ENCODE results near the gene SERPINA9.

Gene SERPINA9

GRCh38 chr14:94481468-94482131 lies 5.6 kb upstream of the SERPINA9 start:
- peak; percentile 95 for FAIRE-seq
- no peak for TF ChIP-seq POLR2A (IDR thresholded peaks at IDR 0.05; ENCODE audit: low read depth, low read length)
- DNase-seq (ENCODE audit: insufficient read length, low spot score), result peak; percentile 38

DNA sequence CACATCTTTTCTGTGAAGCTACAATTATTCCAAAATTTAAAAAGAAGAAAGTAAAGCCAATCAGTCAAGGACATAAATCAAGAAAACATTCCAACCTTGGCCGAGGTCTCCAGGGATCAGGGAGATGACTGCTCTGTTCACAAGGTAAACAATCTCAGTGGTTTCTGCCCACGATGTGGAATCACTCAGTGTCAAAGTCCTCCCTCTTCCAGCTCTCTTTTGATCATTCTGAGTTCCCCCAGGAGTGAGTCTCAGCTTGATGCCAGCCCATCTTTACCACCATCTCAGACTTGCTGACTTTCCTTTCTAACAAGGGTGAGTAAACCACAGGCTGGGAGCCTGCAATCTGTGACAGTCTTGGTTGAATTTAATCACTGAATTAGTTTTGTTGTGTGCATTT lies 4.8 kb upstream of the SERPINA9 start:
- DNase-seq (ENCODE audit: insufficient read length, low spot score) (no peak), FAIRE-seq (no peak)
- TF ChIP-seq POLR2A (IDR thresholded peaks at IDR 0.05; ENCODE audit: low read depth, low read length), result no peak

- DNase-seq (ENCODE audit: insufficient read length, low spot score) (no peak), FAIRE-seq (no peak)
- no peak for TF ChIP-seq POLR2A (IDR thresholded peaks at IDR 0.05; ENCODE audit: low read depth, low read length)
Observed at GRCh38 chr14:94478420-94478819, 2.4 kb upstream of the SERPINA9 start.

GRCh38 chr14:94474581-94475031 lies 1.4 kb downstream of the SERPINA9 start:
- no peak for TF ChIP-seq POLR2A (IDR thresholded peaks at IDR 0.05; ENCODE audit: low read depth, low read length)
- FAIRE-seq (peak; percentile 75), DNase-seq (ENCODE audit: insufficient read length, low spot score) (peak; percentile 58)

DNA sequence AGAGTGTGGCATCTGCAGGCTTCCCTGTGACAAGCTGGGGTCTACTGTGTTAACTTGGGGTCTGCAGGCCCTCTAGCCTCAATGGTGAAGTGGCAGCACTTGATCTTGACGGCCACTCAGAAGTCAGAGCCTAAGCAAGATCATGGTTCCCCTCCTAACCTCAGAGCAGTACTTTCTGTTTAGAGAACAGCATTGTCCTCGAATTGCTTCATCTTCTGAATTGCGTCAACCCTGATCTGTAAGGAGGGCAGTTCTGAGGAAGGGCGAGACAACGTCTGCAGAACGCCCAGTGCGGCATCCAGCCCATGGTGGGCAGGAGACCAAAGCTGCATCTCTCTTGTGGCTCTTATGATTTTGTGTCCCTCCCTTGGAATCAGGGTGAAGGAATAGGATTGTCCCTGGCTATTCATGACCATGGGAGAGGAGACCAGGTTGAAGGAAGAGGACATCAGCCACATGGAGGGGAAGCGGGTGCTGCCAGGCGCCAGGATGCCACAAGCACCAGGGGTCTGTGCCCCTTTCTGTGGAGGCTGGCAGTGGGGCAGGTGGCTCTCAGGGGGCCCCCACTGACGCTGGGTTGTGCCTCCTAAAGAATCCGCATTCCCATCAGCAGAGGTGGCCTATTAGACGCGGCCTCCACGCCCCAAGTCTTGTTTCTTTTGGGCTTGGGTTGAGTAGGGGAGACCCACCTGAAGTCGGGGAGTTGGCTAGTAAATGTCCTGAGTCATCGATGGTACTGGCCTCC lies 2.2 kb downstream of the SERPINA9 start:
- DNase-seq (ENCODE audit: insufficient read length, low spot score) (no peak), FAIRE-seq (no peak)
- TF ChIP-seq POLR2A (IDR thresholded peaks at IDR 0.05; ENCODE audit: low read depth, low read length), result no peak

DNA sequence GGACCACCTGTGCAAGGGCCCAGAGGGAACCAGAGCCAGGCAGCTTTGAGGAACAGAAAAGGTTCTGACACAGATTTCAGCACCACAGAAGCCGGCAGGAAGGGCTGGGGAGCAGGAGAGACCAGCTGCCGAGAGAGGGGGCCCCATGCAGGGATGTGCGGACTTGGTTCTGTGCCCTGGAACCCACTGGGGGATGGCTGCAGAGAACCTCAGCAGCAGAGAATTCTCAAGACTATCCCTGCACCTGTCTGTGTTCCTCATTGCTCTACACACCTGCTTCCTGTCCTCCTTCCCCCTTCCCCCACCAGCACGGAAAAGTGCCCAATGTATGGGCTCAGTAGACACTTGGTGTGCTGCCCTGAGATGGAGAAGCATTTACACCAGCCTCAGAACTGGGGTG lies 3.2 kb downstream of the SERPINA9 start:
- no peak for TF ChIP-seq POLR2A (IDR thresholded peaks at IDR 0.05; ENCODE audit: low read depth, low read length)
- FAIRE-seq, result no peak
- no peak for DNase-seq (ENCODE audit: insufficient read length, low spot score)

GRCh38 chr14:94471045-94471444 lies 5.0 kb downstream of the SERPINA9 start:
- FAIRE-seq (no peak), DNase-seq (ENCODE audit: insufficient read length, low spot score) (no peak)
- TF ChIP-seq POLR2A (IDR thresholded peaks at IDR 0.05; ENCODE audit: low read depth, low read length), result no peak

DNA sequence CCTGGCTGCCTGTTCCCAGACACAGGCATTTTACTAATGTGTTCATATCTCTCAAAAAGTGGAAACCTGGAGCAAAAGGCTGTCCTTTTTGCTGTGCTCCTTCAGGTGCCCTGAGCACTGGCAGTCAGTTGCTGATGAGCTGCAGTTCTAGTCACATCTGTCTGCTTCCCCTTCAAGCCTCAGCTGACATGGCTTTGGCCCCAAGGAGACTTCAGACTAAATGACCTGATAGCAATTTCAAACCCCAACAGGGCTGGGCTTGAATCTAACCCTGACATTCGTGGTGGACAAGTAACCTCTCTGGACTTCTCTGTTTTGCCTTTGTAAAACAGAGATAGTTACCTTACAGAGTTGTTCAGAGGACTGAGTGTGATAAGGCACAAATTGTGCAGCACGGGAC lies 5.7 kb downstream of the SERPINA9 start:
- FAIRE-seq, result no peak
- no peak for TF ChIP-seq POLR2A (IDR thresholded peaks at IDR 0.05; ENCODE audit: low read depth, low read length)
- no peak for DNase-seq (ENCODE audit: insufficient read length, low spot score)

DNA sequence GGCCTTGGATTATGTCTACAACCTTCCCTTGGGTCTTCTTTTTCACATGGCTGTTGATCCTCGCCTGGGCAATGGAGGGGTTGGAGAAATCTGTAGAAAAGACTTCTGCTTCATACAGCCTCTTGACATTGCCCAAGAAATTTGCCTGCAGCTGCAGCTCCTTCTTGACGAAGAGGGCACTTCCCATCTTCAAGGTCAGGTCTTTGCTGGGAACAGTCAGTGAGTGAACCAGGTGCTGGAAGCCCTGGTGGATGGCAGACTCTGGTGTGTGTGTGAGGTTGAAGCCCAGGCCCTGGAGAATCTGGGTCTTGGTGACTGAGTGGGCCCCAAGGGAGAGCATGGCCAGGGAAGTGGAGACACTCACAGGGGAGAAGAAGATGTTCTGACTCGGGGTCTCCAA lies 6.7 kb downstream of the SERPINA9 start:
- DNase-seq (ENCODE audit: insufficient read length, low spot score) (no peak), FAIRE-seq (no peak)
- TF ChIP-seq POLR2A (IDR thresholded peaks at IDR 0.05; ENCODE audit: low read depth, low read length), result no peak

GRCh38 chr14:94467728-94468520 lies 8.1 kb downstream of the SERPINA9 start:
- no peak for TF ChIP-seq POLR2A (IDR thresholded peaks at IDR 0.05; ENCODE audit: low read depth, low read length)
- DNase-seq (ENCODE audit: insufficient read length, low spot score) (no peak), FAIRE-seq (no peak)

DNA sequence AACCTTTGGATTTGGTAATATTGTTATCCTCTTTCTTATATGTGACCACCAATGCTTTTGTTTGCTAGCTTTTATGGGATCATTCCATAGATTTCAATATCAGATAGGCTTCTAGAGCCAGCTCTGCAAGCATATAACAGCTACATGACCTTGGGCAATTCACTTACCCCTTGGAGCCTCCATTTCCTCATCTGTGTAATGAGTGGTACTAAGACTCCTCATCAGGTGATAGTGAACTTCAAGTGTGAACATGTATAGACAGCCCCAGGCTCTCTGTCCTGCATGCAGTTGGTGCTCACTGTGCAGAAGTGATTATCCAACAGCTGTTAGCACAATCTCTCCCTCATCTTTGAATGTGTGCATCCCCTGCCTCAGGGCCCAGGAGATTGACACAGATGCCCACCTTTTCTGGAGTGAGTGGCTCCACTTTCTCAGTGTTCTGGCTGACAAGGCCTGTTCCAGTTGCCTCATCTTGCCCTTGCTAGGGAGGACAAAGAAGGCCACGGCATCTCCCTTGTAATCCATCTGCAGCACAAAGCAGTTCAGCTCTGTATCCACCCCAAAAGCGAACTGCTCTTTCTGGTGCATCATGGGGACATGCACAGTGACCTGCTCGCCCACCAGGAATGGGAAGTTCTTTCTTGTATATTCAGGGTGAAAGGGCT lies 9.2 kb downstream of the SERPINA9 start:
- no peak for TF ChIP-seq POLR2A (IDR thresholded peaks at IDR 0.05; ENCODE audit: low read depth, low read length)
- FAIRE-seq (no peak), DNase-seq (ENCODE audit: insufficient read length, low spot score) (no peak)

DNA sequence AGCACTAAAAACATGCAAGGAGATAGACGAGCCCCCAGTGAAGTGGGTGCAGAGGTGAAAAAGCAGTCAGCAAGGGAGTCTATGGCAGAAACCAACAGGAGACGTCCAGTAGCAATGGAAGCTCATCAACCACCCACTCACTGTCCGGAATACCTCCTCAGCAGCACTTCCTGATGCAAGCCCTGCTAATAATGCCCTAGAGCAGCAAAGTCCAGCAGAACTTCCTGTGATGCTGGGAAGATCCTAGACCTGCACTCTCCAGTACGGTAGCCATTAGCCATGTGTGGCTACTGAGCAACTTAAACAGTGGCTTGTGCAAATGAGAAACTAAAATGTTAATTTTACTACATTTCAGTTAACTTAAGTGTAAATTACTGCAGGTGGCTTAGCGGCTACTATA lies 11.0 kb downstream of the SERPINA9 start:
- FAIRE-seq (no peak), DNase-seq (ENCODE audit: insufficient read length, low spot score) (no peak)
- TF ChIP-seq POLR2A (IDR thresholded peaks at IDR 0.05; ENCODE audit: low read depth, low read length), result no peak

DNA sequence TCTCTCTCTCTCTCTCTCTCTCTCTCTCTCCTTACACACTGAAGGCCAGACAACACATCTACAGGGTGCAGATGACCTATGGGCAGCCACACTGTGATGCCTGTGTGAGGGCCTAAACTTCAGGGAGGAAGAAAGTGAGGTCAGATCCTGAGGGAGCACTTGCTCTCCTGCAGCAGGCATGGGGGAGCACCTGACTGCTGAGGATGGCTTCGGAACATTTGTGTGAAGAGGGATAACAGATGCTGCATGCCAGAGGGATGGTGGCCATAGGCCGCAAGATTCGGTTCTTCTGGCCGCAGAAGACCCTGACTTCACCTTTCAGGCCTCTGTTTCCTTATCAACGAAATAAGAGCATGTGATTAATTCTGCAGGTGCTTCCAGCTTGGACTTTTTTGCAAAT lies 11.7 kb downstream of the SERPINA9 start:
- no peak for FAIRE-seq
- no peak for TF ChIP-seq POLR2A (IDR thresholded peaks at IDR 0.05; ENCODE audit: low read depth, low read length)
- DNase-seq (ENCODE audit: insufficient read length, low spot score), result no peak

Data from H54 (cell line).